Activated T-helper 2 cell treated with anti-CD3 and anti-CD28 coated beads, Interferon-gamma antibody, Interleukin-2, Interleukin-4, amounts not matched to agents 10 μg/mL and 5 μg/mL and 100 μg/mL, durations not matched to agents 14 hours and 24 hours and 36 hours (primary cell): ENCODE data around the gene DMD. TPM values are rescaled to one million over a fixed set of nuclear protein-coding genes. Genes with fewer than 3 reads are reported as not detected.
"Not testable (repeated sequence)": the region's sequence is repeated elsewhere in the genome, so short reads cannot be mapped to it uniquely, and the experiment has no call there.

Experiments used
- DNase-seq: peaks from one replicate; pipeline ENCODE4 v3.0.0; 2021; ENCODE audit warnings: low spot score
- H3K27ac Mint-ChIP-seq: one replicate; pipeline ENCODE4 v1.8.0; 2021; ENCODE audit warnings: mixed read lengths
- H3K27me3 Mint-ChIP-seq: one replicate; pipeline ENCODE4 v1.8.0; 2021; ENCODE audit warnings: low read depth, mixed read lengths
- H3K36me3 Mint-ChIP-seq: one replicate; pipeline ENCODE4 v1.8.0; 2021; ENCODE audit warnings: low read depth, mixed read lengths
- H3K4me1 Mint-ChIP-seq: one replicate; pipeline ENCODE4 v1.8.0; 2021; ENCODE audit warnings: low read depth, mixed read lengths
- H3K4me3 Mint-ChIP-seq: one replicate; pipeline ENCODE4 v1.8.0; 2021; ENCODE audit warnings: low read depth, mild to moderate bottlenecking, moderate library complexity, mixed read lengths
- H3K9me3 Mint-ChIP-seq: one replicate; pipeline ENCODE4 v1.8.0; 2021; ENCODE audit warnings: mixed read lengths
- intact Hi-C: fragments of 100-400 bp; cut with micrococcal nuclease; formaldehyde crosslinking; loops from one replicate; pipeline ENCODE4 v1.15.1; 2023
- total RNA-seq: library from RNA; stranded (reverse); gene quantifications from 2 replicates; pipeline ENCODE4 v1.2.3, GENCODE V29; 2022

Gene DMD
- total RNA-seq, 1 donor from 2014 or later, result 0.84 TPM

GRCh38 chrX:31609130-31609529 lies 1602.2 kb downstream of the DMD start:
- Mint-ChIP-seq H3K4me3 (no peak overlapping the region), H3K36me3 (no peaks in the 10 kb centered on the region), H3K4me1 (no peaks in the 10 kb centered on the region), H3K27me3 (no peaks in the 10 kb centered on the region), H3K27ac (no peak overlapping the region), H3K9me3 (no peaks in the 10 kb centered on the region)
- intact Hi-C loops, result no loop called here
- DNase-seq, result no peak

GRCh38 chrX:31608638-31609037 lies 1602.7 kb downstream of the DMD start:
- no peak overlapping the region for H3K27ac Mint-ChIP-seq
- H3K27me3 Mint-ChIP-seq, result no peaks in the 10 kb centered on the region
- H3K4me1 Mint-ChIP-seq, result no peaks in the 10 kb centered on the region
- H3K4me3 Mint-ChIP-seq, result no peak overlapping the region
- intact Hi-C loops, result no loop called here
- no peaks in the 10 kb centered on the region for H3K9me3 Mint-ChIP-seq
- no peak for DNase-seq
- no peaks in the 10 kb centered on the region for H3K36me3 Mint-ChIP-seq

- DNase-seq, result no peak
- no peaks in the 10 kb centered on the region for H3K9me3 Mint-ChIP-seq
- no peaks in the 10 kb centered on the region for H3K27me3 Mint-ChIP-seq
- H3K27ac Mint-ChIP-seq, result no peak overlapping the region
- H3K36me3 Mint-ChIP-seq, result no peaks in the 10 kb centered on the region
- intact Hi-C loops, result no loop called here
- H3K4me1 Mint-ChIP-seq, result no peaks in the 10 kb centered on the region
- no peak overlapping the region for H3K4me3 Mint-ChIP-seq
These were observed 1604.6 kb downstream of the DMD start for GRCh38 chrX:31606771-31607170.

- no peak overlapping the region for H3K4me3 Mint-ChIP-seq
- no peak for DNase-seq
- H3K27ac Mint-ChIP-seq, result no peak overlapping the region
- no peaks in the 10 kb centered on the region for H3K4me1 Mint-ChIP-seq
- no peaks in the 10 kb centered on the region for H3K9me3 Mint-ChIP-seq
- H3K27me3 Mint-ChIP-seq, result no peaks in the 10 kb centered on the region
- no peaks in the 10 kb centered on the region for H3K36me3 Mint-ChIP-seq
- intact Hi-C loops, result no loop called here
These were observed 1606.6 kb downstream of the DMD start for GRCh38 chrX:31604629-31605221.

- Mint-ChIP-seq H3K36me3 (no peaks in the 10 kb centered on the region), H3K4me1 (no peaks in the 10 kb centered on the region), H3K27ac (no peak overlapping the region), H3K9me3 (no peaks in the 10 kb centered on the region), H3K27me3 (no peaks in the 10 kb centered on the region), H3K4me3 (no peak overlapping the region)
- intact Hi-C loops, result no loop called here
- DNase-seq, result no peak
These were observed 1607.8 kb downstream of the DMD start for GRCh38 chrX:31603411-31604120.

GRCh38 chrX:31600823-31601222 lies 1610.5 kb downstream of the DMD start:
- no peaks in the 10 kb centered on the region for H3K27me3 Mint-ChIP-seq
- H3K36me3 Mint-ChIP-seq, result no peaks in the 10 kb centered on the region

GRCh38 chrX:31593353-31593752 lies 1618.0 kb downstream of the DMD start:
- intact Hi-C loops, result no loop called here
- no peak overlapping the region for H3K27ac Mint-ChIP-seq
- H3K4me3 Mint-ChIP-seq, result no peak overlapping the region
- H3K9me3 Mint-ChIP-seq, result no peaks in the 10 kb centered on the region
- no peaks in the 10 kb centered on the region for H3K27me3 Mint-ChIP-seq
- H3K4me1 Mint-ChIP-seq, result no peaks in the 10 kb centered on the region
- no peaks in the 10 kb centered on the region for H3K36me3 Mint-ChIP-seq
- DNase-seq, result no peak

More at GRCh38 chrX:31600823-31601222, 1610.5 kb downstream of the DMD start:
- intact Hi-C loops, result no loop called here
- no peak for DNase-seq
- Mint-ChIP-seq H3K4me3 (no peak overlapping the region), H3K27ac (no peak overlapping the region), H3K9me3 (no peaks in the 10 kb centered on the region), H3K4me1 (no peaks in the 10 kb centered on the region)

- Mint-ChIP-seq H3K4me3 (no peak overlapping the region), H3K36me3 (no peaks in the 10 kb centered on the region), H3K27me3 (no peaks in the 10 kb centered on the region), H3K27ac (no peak overlapping the region), H3K9me3 (no peaks in the 10 kb centered on the region), H3K4me1 (no peaks in the 10 kb centered on the region)
- intact Hi-C loops, result no loop called here
- no peak for DNase-seq
These were observed 1620.0 kb downstream of the DMD start for GRCh38 chrX:31591355-31591754.

GRCh38 chrX:31590581-31591114 lies 1620.7 kb downstream of the DMD start:
- no peaks in the 10 kb centered on the region for H3K9me3 Mint-ChIP-seq

GRCh38 chrX:31589503-31589902 lies 1621.8 kb downstream of the DMD start:
- H3K27me3 Mint-ChIP-seq, result no peaks in the 10 kb centered on the region
- no peak for DNase-seq
- no peaks in the 10 kb centered on the region for H3K36me3 Mint-ChIP-seq
- H3K4me1 Mint-ChIP-seq, result no peaks in the 10 kb centered on the region
- peaks cover under 1% of the 10 kb centered on the region for H3K9me3 Mint-ChIP-seq
- H3K27ac Mint-ChIP-seq, result no peak overlapping the region
- intact Hi-C loops, result no loop called here
- H3K4me3 Mint-ChIP-seq, result no peak overlapping the region

More at GRCh38 chrX:31590581-31591114, 1620.7 kb downstream of the DMD start:
- no peaks in the 10 kb centered on the region for H3K27me3 Mint-ChIP-seq
- H3K4me1 Mint-ChIP-seq, result no peaks in the 10 kb centered on the region
- H3K4me3 Mint-ChIP-seq, result no peak overlapping the region
- intact Hi-C loops, result no loop called here
- H3K36me3 Mint-ChIP-seq, result no peaks in the 10 kb centered on the region
- H3K27ac Mint-ChIP-seq, result no peak overlapping the region
- DNase-seq, result no peak

GRCh38 chrX:31588355-31588754 lies 1623.0 kb downstream of the DMD start:
- Mint-ChIP-seq H3K4me1 (no peaks in the 10 kb centered on the region), H3K36me3 (no peaks in the 10 kb centered on the region)

GRCh38 chrX:31583892-31584291 lies 1627.5 kb downstream of the DMD start:
- DNase-seq, H3K27ac Mint-ChIP-seq, H3K9me3 Mint-ChIP-seq, H3K4me3 Mint-ChIP-seq, H3K27me3 Mint-ChIP-seq, intact Hi-C loops, H3K4me1 Mint-ChIP-seq, H3K36me3 Mint-ChIP-seq: not testable (repeated sequence)

More at GRCh38 chrX:31588355-31588754, 1623.0 kb downstream of the DMD start:
- no peak for DNase-seq
- H3K9me3 Mint-ChIP-seq, result peaks cover 5% of the 10 kb centered on the region
- H3K27me3 Mint-ChIP-seq, result no peaks in the 10 kb centered on the region
- intact Hi-C loops, result no loop called here
- H3K4me3 Mint-ChIP-seq, result no peak overlapping the region
- H3K27ac Mint-ChIP-seq, result no peak overlapping the region

GRCh38 chrX:31580726-31581125 lies 1630.6 kb downstream of the DMD start:
- Mint-ChIP-seq H3K36me3 (no peaks in the 10 kb centered on the region), H3K9me3 (peaks cover 5% of the 10 kb centered on the region), H3K4me3 (no peak overlapping the region), H3K27ac (no peak overlapping the region), H3K4me1 (no peaks in the 10 kb centered on the region), H3K27me3 (no peaks in the 10 kb centered on the region)
- no peak for DNase-seq
- intact Hi-C loops, result no loop called here
